ENCODE measurements around the gene DNMT3A.
"Not testable (repeated sequence)": the region's sequence is repeated elsewhere in the genome, so short reads cannot be mapped to it uniquely, and the experiment has no call there.

The DNMT3A gene

DNA sequence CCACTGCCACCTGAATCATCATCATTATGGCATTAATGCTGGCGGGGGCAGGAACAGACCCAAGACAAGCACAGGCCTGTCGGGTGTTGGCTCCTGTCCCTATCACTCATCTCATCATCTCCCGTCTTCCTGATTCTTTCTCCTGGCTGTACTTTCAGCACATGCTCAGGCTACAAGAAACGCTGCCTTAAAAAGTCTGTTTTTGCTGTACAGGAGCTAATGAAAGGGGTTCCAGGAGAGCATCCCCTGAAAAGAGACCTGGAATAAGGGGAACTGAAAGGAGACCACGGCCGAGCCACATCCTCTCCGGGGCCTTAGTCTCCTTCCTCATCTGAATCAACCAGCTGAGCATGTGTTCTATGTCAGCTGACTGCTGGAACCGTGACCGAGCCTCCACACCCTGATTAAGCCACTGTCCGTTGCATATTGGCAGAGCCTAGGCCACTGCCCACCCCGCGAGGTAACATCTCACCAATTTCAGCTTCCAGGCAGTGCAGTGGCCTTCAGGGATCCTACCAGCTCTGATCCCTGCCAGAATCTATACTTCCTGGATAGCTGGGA is 62.6 kb downstream of the DNMT3A start:
- peak; percentile 58 for DNase-seq

DNA sequence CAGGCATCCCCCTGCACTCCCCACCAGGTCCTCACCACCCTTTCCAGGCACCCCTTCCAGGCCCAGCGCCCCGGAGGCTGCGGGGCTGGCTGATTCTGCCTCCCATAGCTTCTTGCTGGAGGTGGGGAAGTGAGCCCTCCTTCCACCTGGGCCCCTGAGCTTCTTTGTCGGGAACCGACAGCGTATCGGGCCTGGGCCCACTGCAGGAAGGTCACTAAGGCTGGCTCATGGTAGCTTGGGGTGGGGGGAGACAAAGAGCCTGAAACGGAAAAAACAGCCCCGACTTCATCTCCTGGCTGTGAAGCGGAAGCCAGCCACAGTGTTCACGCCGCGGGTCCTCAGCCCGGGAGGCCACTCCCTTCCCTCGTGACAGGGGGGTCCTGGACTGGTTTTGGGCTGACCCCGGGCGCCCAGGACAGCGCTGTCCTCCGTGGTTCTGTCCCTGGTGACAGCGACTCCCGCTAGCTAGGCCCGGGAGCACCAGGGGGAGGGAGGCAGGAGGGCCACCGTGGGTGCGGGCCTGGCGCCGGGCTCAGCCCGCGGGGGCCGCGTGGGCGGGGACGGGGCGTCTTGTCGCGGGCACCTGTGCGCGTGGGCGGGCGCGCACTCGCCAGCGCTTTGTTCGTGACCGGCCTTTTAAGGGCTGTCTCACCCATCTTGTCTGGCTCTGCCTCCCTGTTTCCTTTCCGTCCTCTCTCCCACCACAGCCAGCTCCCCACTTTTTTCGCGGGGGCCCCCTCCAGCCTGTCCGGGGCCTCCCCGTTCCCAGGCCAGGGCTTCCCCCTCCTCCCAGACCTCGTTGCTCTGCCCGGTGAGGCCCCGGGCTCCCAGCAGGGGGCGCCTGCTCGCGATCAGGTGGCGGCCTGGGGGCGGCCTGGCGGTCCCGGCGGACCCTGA is 64.9 kb downstream of the DNMT3A start:
- no peak for DNase-seq

DNA sequence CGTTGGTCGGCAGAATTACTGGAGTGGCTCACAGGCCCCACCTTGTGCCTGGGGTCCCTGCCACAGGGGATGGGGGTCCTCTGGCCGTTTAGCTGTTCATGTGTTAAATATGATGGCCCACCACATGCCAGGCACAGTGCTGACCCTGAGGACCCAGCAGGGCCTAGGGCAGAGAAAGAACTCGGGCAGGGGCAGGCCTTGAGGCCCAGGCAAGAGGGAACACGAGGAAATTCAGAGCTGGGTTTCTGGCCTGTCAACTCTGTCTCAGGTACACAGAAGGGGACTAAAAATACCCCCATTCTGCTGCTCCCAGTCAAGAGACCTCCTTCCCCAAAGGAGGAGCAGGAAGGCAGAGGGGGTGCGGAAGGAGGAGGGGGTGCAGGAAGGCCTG is 66.2 kb downstream of the DNMT3A start:
- DNase-seq, result no peak

DNA sequence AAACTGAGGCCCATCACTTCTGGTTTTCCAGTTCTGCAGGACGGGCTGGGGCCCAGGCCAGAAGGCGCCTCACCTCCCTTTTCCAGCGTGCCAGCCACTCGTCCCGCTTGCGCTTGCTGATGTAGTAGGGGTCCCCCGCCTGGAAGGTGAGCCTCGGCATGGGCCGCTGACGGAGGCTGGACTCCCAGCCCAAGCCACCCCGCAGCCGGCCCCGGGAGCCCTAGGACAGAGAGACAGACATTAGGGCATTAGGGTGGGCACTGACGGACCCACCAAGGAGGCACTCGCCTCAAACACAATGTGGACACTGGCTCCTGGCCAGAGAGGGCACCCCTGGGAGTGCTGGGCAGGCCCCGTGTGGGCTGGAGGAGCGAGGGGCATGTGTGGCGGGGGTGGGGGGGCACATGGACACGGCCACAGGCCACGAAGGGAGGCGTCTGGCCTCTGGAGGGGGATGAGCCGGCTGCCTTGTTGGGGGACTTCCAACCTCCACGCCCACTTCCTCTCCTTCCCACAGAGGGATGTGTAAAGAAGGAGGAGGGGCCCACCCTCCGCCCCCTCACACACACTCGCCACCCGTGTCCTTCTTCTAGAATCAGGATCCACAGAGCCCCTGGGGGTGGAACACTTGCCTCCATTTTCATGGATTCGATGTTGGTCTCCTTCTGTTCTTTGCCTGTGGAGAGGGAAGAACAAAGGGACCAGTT is 66.7 kb downstream of the DNMT3A start:
- peak; percentile 65 for DNase-seq

DNA sequence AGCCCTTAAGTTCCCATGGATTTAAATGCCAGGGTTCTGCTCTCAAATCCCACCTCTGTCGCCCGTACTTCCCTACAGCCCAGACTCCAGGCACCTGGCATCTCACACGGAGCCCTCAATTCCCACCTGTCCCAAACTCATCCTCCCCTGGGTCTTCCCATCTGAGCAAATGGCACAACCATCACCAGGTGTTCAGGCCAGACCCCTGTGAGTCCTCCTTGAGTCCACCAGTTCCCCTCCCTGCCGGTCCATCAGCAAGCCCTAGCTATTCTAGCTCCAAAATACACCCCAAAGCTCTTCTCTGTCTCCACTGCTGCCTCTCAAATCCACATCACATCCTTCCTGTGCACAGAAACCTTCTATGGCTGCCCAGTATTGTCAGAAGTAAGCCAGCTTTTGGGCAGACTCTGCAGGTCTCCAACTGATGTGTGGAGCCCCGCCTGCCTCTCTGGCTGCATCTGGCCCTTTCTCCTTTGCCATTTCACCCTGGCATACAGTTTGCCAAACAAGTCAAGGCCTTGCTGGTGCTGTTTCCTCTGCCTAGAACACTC is 67.7 kb downstream of the DNMT3A start:
- no peak for DNase-seq

DNA sequence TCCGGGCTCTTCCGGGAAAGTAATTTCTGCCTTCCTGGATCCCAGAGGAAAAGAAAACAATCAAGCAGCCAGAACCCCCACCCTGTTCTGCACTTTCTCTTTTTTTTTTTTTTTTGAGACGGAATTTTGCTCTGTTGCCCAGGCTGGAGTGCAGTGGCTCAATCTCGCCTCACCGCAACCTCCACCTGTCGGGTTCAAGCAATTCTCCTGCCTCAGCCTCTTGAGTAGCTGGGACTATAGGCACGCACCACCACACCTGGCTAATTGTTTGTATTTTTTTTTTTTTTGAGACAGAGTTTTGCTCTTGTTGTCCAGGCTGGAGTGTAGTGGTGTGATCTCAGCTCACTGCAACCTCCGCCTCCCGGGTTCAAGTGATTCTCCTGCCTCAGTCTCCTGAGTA is 69.0 kb downstream of the DNMT3A start:
- DNase-seq, result not testable (repeated sequence)

DNA sequence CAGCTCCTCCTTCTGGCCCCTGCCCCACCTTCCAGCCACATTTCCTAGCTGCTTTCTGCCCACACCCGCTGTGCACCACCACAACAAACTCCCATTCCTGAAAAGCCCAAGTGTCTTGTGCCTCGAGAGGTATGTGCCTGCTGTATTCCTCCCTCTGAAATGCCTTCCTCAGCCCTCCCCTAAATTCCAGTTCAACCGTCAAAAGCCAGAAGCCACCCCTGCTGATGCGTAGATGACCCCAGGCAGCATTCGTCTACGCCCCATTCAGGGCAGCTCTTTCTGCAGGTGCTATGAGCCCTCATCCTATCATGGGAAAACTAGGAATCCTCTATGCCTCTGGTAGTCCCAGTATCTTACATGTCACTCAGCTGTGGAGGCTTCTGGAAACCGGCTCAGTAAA is 71.7 kb downstream of the DNMT3A start:
- DNase-seq, result no peak

DNA sequence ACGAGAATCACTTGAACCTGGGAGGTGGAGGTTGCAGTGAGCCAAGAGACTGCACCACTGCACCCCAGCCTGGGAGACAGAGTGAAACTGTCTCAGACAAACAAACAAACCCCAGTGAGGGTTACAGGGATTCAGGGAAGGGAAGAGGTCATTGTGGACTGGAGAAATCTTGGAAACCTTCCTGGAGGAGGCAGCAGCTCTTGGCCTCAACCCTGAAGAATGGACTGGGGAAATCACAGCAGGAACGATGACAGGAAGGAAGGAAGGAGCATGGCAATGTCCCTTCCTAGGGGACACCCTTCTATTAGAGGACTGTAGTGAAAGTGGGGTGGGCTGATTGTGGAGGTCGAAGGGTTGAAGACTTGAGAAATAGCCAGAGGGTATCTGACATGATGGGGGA is 72.5 kb downstream of the DNMT3A start:
- no peak for DNase-seq

DNA sequence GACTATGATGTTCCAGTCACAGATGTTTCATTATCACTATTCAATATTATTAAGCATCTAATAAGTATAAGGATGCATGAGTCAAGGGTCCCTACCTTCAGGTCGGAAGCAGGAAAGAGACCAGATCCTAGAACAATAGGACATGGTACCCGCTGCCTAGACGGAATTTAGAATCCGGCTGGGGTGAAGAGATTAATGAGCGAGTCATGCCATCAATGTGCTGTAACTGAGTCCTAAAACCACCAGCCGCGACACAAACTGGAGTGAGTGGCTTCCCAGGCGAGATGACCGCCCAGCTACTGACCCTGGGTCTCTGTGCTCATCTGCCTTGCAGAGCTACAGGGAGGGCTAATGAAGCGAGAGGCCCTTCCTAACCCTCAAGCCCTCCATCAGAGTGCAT is 73.6 kb downstream of the DNMT3A start:
- no peak for DNase-seq

DNA sequence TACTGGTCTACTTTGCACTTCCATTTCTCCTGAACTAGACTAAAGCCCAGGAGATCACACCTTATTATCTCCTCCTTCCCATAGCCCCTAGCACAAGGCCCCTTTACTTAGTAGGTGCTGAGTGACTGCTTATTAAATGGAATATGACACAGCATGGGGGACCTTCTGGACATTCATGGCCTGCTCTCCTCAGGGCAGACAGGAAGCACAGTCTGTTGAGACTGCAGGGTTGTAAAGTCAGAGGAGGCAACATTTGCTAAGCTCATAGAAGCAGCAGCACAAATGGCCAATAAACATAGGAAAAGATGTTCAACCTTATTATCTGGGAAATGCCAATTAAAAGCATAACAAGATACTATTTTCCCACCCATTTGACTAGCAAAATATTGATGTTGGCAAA is 75.3 kb downstream of the DNMT3A start:
- no peak for DNase-seq

DNA sequence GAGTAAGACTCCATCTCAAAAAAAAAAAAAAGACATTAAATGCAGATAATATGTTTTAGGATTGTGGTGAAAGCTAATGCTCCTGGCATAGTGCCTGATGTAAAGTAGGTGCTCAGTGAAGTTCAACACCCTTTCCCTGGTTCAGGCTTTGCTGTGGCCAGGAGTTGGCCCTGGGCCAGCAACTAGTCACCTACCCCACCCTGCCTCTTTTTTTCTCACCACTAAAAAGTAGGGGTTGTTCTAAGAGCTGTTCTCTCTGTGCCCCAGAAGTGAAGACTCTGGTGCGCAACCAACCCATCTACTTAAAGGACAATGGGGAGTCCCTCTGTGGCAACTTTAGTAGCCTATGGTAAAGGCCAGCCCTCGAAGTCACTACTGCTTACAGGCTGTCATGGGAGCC is 75.9 kb downstream of the DNMT3A start:
- no peak for DNase-seq

DNA sequence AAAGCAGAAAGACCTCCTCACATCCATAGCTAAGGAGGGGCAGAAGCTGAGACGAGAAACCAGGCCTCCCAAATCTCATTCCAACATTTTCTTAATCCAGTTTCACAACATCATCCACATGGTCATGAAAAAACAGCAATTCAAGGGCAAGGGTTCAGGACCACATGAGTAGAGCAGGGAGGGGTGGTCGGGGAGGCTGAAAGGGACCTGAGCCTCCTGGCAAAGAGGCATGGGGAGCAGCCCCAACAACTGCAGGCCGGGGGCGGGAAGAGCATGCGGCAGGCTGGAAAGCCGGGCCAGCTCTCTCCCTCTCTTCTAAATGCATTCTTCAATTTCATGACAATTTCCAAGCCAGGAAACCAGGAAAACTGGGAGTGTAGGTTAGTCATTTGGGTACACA is 76.7 kb downstream of the DNMT3A start:
- no peak for DNase-seq

DNA sequence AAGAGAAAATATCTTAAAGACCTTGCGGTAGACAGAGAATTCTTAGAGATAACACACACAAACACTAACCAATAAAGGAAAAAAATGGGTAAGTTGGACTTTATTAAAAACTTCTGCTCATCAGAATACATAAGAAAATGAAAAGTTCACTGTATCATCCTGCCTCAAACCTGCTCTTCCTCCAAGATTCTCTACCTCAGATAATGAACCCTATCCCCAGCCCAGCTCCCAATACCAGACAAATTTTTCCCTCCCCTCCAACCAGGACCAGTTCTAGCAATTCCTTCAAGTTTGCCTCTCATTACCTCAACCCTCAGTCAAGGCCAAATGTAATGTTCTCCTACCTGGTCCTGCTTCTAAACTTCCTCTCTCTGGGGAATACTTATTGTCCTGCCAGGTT is 79.4 kb downstream of the DNMT3A start:
- DNase-seq, result no peak

DNA sequence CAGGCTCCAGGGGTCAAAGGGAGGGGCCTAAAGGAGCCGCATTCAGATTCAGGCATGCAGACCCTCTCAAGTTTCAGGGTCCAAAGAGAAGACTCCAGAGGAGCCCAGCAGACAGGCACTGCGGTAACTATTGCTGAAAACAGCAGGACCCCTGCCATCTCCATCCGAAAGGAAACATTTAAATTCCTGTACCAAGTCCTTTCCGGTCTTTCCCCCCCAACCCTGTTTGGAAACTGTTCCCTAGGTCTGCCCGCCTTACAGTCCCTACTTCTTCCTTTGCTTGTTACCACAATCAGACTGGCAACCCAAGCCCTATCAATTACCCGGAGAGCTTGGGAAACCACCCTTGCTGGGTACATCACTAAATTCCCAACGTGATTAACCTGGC is 82.0 kb downstream of the DNMT3A start:
- no peak for DNase-seq

DNA sequence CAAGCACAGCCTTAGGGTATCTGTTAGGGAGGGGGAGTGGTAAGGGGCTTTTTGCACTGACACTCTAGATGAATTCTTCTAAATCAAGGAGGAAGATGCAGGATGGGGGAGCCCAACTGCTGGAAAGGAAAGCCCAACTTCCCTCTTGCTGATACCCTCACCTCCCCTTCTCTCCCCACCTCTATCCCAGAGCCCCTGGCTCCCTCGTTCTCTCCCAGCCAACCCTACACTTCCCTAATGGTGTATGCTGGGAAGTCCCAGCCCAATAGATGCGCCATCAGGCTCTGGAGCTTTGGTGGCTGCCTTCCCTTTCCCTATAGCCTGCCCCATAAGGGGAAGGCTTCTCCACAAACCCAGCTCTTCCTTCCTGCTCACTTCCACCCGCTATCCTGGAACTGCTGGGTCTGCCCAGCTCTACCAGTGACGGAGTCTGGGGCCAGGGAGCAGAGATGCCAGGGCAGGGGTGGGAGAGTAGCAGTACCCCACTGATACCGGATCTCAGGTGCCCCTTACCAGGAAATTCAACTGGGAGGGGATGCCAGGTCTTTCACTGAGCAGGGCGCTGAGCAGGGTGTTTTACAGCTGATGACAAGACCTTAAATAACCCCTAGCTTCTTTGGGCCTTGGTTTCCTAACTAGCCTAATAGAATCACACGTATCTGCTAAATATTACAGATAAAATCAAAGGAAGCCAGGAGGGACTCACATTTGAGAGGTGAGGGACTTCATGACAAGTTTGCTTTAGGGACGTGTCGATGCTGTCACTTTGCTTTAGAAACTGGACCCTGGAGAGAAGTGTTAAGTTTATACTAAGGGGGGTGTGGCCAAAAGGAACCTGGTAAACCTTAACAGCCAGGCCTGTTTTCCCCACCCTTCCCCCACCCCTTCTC is 82.6 kb downstream of the DNMT3A start:
- DNase-seq, result no peak

DNA sequence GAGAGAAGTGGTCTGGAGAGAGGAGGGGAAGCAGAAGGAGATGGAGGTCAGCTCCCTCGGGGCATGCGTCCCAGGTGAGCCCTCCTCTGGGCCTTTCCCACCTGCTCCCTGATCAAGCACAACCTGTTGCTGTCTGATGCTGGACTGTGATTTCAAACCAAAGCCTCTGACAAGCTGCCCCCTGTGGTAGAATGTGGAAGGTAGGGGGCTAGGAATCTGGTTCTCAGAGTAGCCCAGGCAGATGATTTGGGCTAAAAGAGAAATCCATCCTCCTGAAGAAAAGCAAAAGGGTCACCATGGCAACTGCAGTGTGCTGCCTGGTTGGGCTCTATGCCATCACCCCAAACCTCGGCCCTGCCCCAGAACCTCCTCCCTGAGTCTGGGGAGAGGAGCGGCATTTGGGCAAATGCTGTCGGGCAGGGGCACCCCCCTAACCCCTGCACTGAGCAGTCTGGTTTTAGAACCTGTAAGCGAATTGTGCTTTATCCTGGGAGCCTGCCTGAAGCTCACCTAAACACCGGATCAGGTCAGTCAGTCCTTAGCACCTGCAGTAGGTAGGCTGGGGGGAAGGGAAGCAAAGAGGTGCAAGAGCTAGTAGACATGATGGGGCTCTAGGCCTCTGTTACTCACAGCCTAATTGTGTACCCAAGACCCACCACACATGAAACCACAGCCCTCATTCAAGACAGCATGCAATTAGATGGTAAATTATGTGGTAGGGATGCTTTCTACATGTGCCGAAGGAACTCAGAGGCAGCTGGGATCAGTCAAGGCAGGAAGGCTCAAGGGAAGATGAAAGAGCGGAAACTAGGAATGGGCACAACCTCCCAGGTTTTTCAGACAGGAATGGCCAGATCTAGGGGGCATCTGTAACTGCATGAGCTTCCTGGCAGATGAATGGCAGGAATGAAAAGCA is 83.5 kb downstream of the DNMT3A start:
- DNase-seq, result no peak

DNA sequence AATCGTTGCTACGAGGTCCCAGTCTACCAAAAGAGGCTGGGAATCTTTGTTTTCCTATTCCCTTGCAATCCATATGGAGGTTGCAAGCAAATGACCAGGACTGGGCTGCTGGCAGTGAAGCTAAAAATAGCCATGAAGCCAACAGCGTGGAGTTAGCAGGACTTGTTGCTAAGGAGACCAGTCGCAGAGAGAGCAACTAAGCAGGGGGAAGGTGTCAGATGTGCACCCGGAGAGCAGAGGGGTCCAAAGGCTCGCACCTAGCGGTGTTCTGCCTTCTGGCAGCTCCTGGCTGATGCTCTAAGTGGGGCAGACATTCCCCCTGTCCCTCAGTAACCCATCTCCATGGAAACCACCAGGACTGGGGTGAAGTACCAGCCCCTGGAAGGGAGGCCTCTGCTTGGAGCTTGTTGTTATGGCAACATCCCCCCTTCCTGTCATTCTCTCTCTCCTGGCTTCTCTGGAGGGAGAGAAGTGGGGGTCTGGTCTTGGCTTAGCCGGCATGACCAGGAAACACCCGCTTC is 84.6 kb downstream of the DNMT3A start:
- DNase-seq, result no peak

DNA sequence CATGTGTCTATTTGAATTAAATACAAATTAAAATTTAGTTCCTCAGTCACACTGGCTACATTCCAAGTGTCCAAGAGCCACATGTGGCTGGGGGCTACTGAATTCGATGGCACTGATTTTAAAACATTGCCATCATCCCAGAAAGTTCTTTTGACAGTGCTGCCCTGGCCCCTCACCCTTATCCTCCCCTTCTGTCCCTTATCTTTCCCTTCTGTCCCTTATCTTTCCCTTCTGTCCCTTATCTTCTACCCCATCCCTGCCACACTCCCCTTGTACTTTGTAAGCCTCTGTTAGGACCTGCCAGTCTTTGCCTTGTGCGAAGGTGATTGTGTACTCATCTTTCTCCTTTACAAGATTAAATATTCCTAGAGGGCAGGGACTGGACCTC is 85.2 kb downstream of the DNMT3A start:
- DNase-seq, result no peak

DNA sequence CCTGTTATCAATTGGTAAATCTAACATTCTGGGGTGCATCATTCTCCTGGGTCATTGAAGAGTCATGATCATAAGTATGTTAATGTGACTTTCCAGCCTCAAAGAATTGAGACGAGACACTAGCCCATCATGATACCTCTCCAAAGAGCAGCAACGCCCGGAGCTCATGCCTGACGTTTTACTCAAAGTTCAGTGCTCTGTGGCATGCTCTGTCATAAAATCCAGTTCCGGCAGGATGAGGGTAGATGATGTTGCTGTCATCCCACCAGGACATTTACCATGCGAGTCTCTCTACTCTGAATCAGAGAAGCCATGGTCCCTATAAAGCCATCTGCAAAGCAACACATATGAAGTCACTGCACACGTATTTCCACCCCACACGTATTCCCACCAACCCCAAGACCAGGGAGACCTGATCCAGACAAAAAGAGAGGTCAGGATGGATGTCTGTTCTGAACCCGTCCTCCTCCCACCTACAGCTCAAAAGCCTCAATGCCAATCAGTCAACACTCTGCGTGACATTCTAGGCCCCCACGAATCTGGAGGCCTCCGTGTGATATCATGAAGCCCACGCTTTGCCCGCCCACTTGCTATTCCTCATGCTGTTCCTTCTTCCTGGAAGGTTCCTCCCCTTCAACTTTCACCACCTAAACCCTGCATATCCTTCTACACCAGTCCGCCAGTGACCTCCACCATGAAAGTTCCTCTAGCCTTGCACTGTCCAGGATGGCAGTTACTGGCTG is 85.8 kb downstream of the DNMT3A start:
- no peak for DNase-seq

DNA sequence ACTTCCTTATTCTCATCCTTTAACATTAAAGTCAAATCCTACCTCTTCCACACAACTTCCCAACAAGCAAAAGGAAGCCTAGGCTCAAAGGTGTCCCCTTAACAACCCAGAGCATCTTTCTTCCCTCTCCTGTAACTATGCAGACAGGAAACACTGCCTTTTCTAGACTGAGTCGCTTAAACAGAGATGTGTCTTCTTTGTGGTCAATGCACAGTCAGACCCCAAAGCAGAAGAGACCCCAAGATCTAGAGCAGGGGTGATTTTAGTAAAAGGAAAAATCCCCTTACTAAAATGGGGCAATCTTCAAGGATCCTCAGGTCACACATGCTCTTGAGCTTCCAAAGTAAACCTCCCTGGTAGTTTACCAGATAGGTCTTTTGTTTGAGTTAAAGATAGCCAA is 86.8 kb downstream of the DNMT3A start:
- no peak for DNase-seq

DNA sequence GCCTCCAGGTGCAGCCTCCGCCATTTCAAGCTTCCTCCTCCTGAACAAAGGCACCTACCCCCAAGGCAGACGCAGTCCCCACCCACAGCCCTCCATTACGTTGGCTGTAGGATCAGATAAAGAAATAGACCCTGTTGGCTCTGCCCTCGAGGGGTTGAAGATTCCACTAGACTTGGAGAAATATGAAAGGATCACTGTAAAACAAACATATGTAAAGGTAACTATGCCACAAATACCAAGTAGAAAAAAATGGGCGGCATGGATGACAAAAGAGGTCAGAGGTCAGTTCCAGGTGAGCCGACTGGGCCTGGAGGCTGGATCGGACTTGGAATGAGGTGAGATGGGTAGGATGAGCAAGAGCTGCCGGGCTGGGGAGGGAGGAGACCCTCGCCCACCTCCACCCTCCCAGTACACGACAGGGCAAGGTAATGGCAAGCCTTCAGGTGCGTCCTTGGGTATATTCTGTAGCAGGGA is 88.5 kb downstream of the DNMT3A start:
- no peak for DNase-seq

Measured in GDM1 (cell line).